SK-N-SH (cell line): ENCODE results near the gene NUDT14. TPM values are rescaled to one million over a fixed set of nuclear protein-coding genes. Genes with fewer than 3 reads are reported as not detected.

Source experiments
- CTCF ChIA-PET: fragments of 300-600, 350-600 bp; formaldehyde crosslinking; extraction: SDS; loops from one replicate; lab custom pipeline; 2021; lab: Yijun Ruan, JAX
- POLR2A ChIA-PET: fragments of 350-600 bp; sonication (Branson Sonifier 250); formaldehyde crosslinking; extraction: SDS; loops from one replicate; lab custom pipeline; 2020; ENCODE audit warnings: antibody characterized with exemption, inconsistent platforms; lab: Yijun Ruan, JAX
- DNase-seq: peaks from one replicate; pipeline ENCODE4 v3.0.0; 2012
- H2AFZ ChIP-seq: fragments of 200-600 bp; sonication (generic); 2 replicates; pipeline ENCODE4 v1.8.1; 2016; ENCODE audit warnings: antibody characterized with exemption, mild to moderate bottlenecking, low read depth
- H3F3A ChIP-seq: fragments of 200-600 bp; sonication (generic); replicated peaks from 2 replicates; pipeline ENCODE3; 2016; ENCODE audit warnings: antibody characterized with exemption, mild to moderate bottlenecking; ENCODE audit not compliant: insufficient read depth
- H3K27ac ChIP-seq, 2 experiments: fragments of 200-500 bp in 1 of 2; fragments of 200-600 bp in 1 of 2; sonication (Bioruptor generic) in 1 of 2; sonication (generic), shearing (Covaris generic) in 1 of 2; 2 replicates each; pipeline versions ENCODE4 v1.5.1 to v1.6.1; 2014 to 2016; ENCODE audit warnings: low read depth in 2 of 2, inconsistent platforms in 1 of 2, low read length in 1 of 2, mild to moderate bottlenecking in 1 of 2, mixed read lengths in 1 of 2
- H3K27me3 ChIP-seq: fragments of 200-600 bp; sonication (generic), shearing (Covaris generic); 2 replicates; pipeline ENCODE4 v1.6.1; 2016; ENCODE audit warnings: mixed run types; ENCODE audit not compliant: insufficient read depth
- H3K36me3 ChIP-seq, 2 experiments: fragments of 200-500 bp in 1 of 2; fragments of 200-600 bp in 1 of 2; sonication (Bioruptor generic) in 1 of 2; sonication (generic) in 1 of 2; replicated peaks in 1 of 2; 2 replicates each; pipeline versions ENCODE3 to v1.5.1; 2014 to 2016; ENCODE audit warnings: low read length in 1 of 2, mild to moderate bottlenecking in 1 of 2; ENCODE audit not compliant: insufficient read depth in 2 of 2, control insufficient read depth in 1 of 2
- H3K4me1 ChIP-seq, 2 experiments: fragments of 200-500 bp in 1 of 2; fragments of 200-600 bp in 1 of 2; sonication (Bioruptor generic) in 1 of 2; sonication (generic), shearing (Covaris generic) in 1 of 2; 2 replicates each; pipeline versions ENCODE4 v1.5.1 to v1.6.1; 2014 to 2016; ENCODE audit warnings: low read depth in 1 of 2, low read length in 1 of 2, mixed run types in 1 of 2; ENCODE audit not compliant: insufficient read depth in 2 of 2, control insufficient read depth in 1 of 2
- H3K4me2 ChIP-seq: fragments of 200-600 bp; sonication (generic), shearing (Covaris generic); 2 replicates; pipeline ENCODE4 v1.6.1; 2017; ENCODE audit warnings: mixed run types
- H3K4me3 ChIP-seq, 2 experiments: fragments of 200-500 bp in 1 of 2; fragments of 200-600 bp in 1 of 2; sonication (Bioruptor generic) in 1 of 2; sonication (generic), shearing (Covaris generic) in 1 of 2; 2 replicates each; pipeline versions ENCODE4 v1.5.1 to v1.8.1; 2014 to 2016; ENCODE audit warnings: low read depth in 2 of 2, inconsistent platforms in 1 of 2, low read length in 1 of 2, mild to moderate bottlenecking in 1 of 2, mixed read lengths in 1 of 2, moderate library complexity in 1 of 2
- H3K79me2 ChIP-seq: fragments of 200-600 bp; sonication (generic); 2 replicates; pipeline ENCODE4 v1.8.1; 2017; ENCODE audit warnings: mild to moderate bottlenecking; ENCODE audit not compliant: insufficient read depth
- H3K9ac ChIP-seq: fragments of 200-600 bp; sonication (generic); 2 replicates; pipeline ENCODE4 v1.6.1; 2017; ENCODE audit warnings: mixed run types
- H3K9me2 ChIP-seq: fragments of 200-600 bp; sonication (generic); 2 replicates; pipeline ENCODE4 v1.6.1; 2017; ENCODE audit warnings: mixed run types
- H3K9me3 ChIP-seq: fragments of 200-600 bp; sonication (generic); 2 replicates; pipeline ENCODE4 v1.6.1; 2017; ENCODE audit warnings: mixed run types, mild to moderate bottlenecking, moderate library complexity
- H4K20me1 ChIP-seq: fragments of 200-600 bp; sonication (generic); 2 replicates; pipeline ENCODE4 v1.6.1; 2017; ENCODE audit warnings: mild to moderate bottlenecking, mixed run types; ENCODE audit not compliant: insufficient read depth
- ELF1 ChIP-seq: IDR thresholded peaks from 2 replicates; pipeline ENCODE4 v1.4.0; 2012
- FOSL2 ChIP-seq: IDR thresholded peaks from 2 replicates; pipeline ENCODE4 v1.4.0; 2012; ENCODE audit warnings: low read depth, mild to moderate bottlenecking, moderate library complexity, borderline replicate concordance
- FOXJ3 ChIP-seq: sonication (generic); formaldehyde crosslinking; IDR thresholded peaks from 2 replicates; pipeline ENCODE4 v1.5.1; 2020; ENCODE audit warnings: mild to moderate bottlenecking, missing genetic modification reagents
- FOXM1 ChIP-seq: IDR thresholded peaks from 2 replicates; pipeline ENCODE4 v1.4.0; 2012; ENCODE audit warnings: low read depth, mild to moderate bottlenecking
- GABPA ChIP-seq: IDR thresholded peaks from 2 replicates; pipeline ENCODE4 v1.4.0; 2012; ENCODE audit warnings: low read depth, mild to moderate bottlenecking
- GATA2 ChIP-seq: sonication (generic); formaldehyde crosslinking; IDR thresholded peaks from 2 replicates; pipeline ENCODE4 v1.5.0; 2020; ENCODE audit warnings: mild to moderate bottlenecking, missing genetic modification reagents
- JUND ChIP-seq: IDR thresholded peaks from 2 replicates; pipeline ENCODE4 v1.4.0; 2012
- MAX ChIP-seq: IDR thresholded peaks from 2 replicates; pipeline ENCODE4 v1.4.0; 2012; ENCODE audit warnings: low read depth
- MEF2A ChIP-seq: IDR thresholded peaks from 2 replicates; pipeline ENCODE4 v1.4.0; 2012; ENCODE audit warnings: low read depth, borderline replicate concordance
- NFIC ChIP-seq: IDR thresholded peaks from 2 replicates; pipeline ENCODE4 v1.4.0; 2012; ENCODE audit warnings: borderline replicate concordance
- NRF1 ChIP-seq: IDR thresholded peaks from 2 replicates; pipeline ENCODE4 v1.6.1; 2012; ENCODE audit warnings: low read depth, mild to moderate bottlenecking, low read length
- PBX3 ChIP-seq: IDR thresholded peaks from 2 replicates; pipeline ENCODE4; 2012
- RAD21 ChIP-seq: IDR thresholded peaks from 2 replicates; pipeline ENCODE4 v1.6.1; 2012; ENCODE audit warnings: mild to moderate bottlenecking, low read length
- RCOR1 ChIP-seq: fragments of 150-350 bp; IDR thresholded peaks from 2 replicates; pipeline ENCODE4 v1.6.1; 2017; ENCODE audit warnings: antibody characterized with exemption, low read length
- REST ChIP-seq: IDR thresholded peaks from 2 replicates; pipeline ENCODE4 v1.6.1; 2012; ENCODE audit warnings: mild to moderate bottlenecking, low read depth, low read length, moderate library complexity
- SIN3A ChIP-seq: IDR thresholded peaks from 2 replicates; pipeline ENCODE4 v1.6.1; 2012; ENCODE audit warnings: low read depth, mild to moderate bottlenecking, low read length, moderate library complexity, borderline replicate concordance
- TAF1 ChIP-seq: IDR thresholded peaks from 2 replicates; pipeline ENCODE4 v1.6.1; 2012; ENCODE audit warnings: low read depth, mild to moderate bottlenecking, low read length, moderate library complexity, borderline replicate concordance
- TEAD4 ChIP-seq: IDR thresholded peaks from 2 replicates; pipeline ENCODE4 v1.4.0; 2012; ENCODE audit warnings: mild to moderate bottlenecking, borderline replicate concordance; ENCODE audit not compliant: insufficient read depth
- USF1 ChIP-seq: IDR thresholded peaks from 2 replicates; pipeline ENCODE4 v1.4.0; 2012; ENCODE audit warnings: low read depth, borderline replicate concordance
- USF2 ChIP-seq: fragments of 150-350 bp; IDR thresholded peaks from 2 replicates; pipeline ENCODE4 v1.6.1; 2017; ENCODE audit warnings: antibody characterized with exemption, low read length, low read depth, borderline replicate concordance
- WGBS: methylation state at CpG from one replicate; pipeline ENCODE4 v1.1.6; 2017; ENCODE audit warnings: low lambda C conversion rate; 5-methylcytosine and 5-hydroxymethylcytosine counted together
- polyA plus RNA-seq, 3 experiments: library from polyadenylated mRNA; depleted of rRNA; stranded (reverse); fragments of >200 nt; gene quantifications; 2 replicates each; pipeline ENCODE4 v1.2.3, GENCODE V29; 2012

The NUDT14 gene
- polyA plus RNA-seq, 1 of the 3 experiments (the other 2 are of a cell fraction): 18.4 TPM

- CTCF ChIA-PET: interaction anchor here (0.6 to 1.2 kb wide), 3 partner anchors 12 to 243 kb away, joined by 3 read pairs; no protein-coding TSS in a partner anchor
- no peaks in the 10 kb centered on the region for H4K20me1 ChIP-seq
- no peaks in the 10 kb centered on the region for H3F3A ChIP-seq
- POLR2A ChIA-PET: no interaction called here
- H3K4me3 ChIP-seq: no peak overlapping the region
- H3K27ac ChIP-seq: peak overlapping the region in 1 of 2 experiments; percentile 93; a peak in 1 of 4 replicates
- H3K4me2 ChIP-seq: no peak overlapping the region
- H3K9me3 ChIP-seq: no peaks in the 10 kb centered on the region
- H3K9ac ChIP-seq: no peak overlapping the region
- TF ChIP-seq RAD21: no peak
- no peak for TF ChIP-seq SIN3A
- TF ChIP-seq PBX3: no peak
- TF ChIP-seq RCOR1: no peak
- TF ChIP-seq ELF1: no peak
- TF ChIP-seq USF2: no peak
- TF ChIP-seq FOXJ3: no peak
- no peak for TF ChIP-seq NFIC
- no peak for TF ChIP-seq TAF1
- no peak for TF ChIP-seq NRF1
- no peak for TF ChIP-seq FOSL2
- TF ChIP-seq MAX: no peak
- no peak for TF ChIP-seq MEF2A
- no peak for TF ChIP-seq GABPA
- no peak for TF ChIP-seq TEAD4
- no peak for TF ChIP-seq JUND
- no peak for TF ChIP-seq GATA2 (CRISPR knock-in tag)
- H3K4me1 ChIP-seq: peaks cover 0 to 30% of the 10 kb centered on the region in 2 experiments; a peak in 1 of 4 replicates
- H2AFZ ChIP-seq: no peak overlapping the region
- H3K9me2 ChIP-seq: no peaks in the 10 kb centered on the region
- H3K36me3 ChIP-seq: peaks cover 0 to 33% of the 10 kb centered on the region in 2 experiments
- 95% methylated on average over 29 of the region's 29 CpGs for WGBS
- no peak for DNase-seq
- no peaks in the 10 kb centered on the region for H3K27me3 ChIP-seq
- H3K79me2 ChIP-seq: no peaks in the 10 kb centered on the region; the same call in 1 of the 2 replicates
Observed at GRCh38 chr14:105219043-105219612, 38.0 kb upstream of the NUDT14 start.

- DNase-seq: no peak
- Histone ChIP-seq H3K9ac (no peak overlapping the region), H3K27me3 (no peaks in the 10 kb centered on the region), H3K36me3 (peaks cover 0 to 33% of the 10 kb centered on the region in 2 experiments), H3K4me1 (peaks cover 0 to 35% of the 10 kb centered on the region in 2 experiments; a peak in 1 of 4 replicates), H3K4me3 (no peak overlapping the region), H2AFZ (no peak overlapping the region), H3F3A (no peaks in the 10 kb centered on the region), H3K79me2 (no peaks in the 10 kb centered on the region; the same call in 1 of the 2 replicates), H3K27ac (no peak overlapping the region; a peak in 1 of 4 replicates), H4K20me1 (no peaks in the 10 kb centered on the region), H3K9me3 (no peaks in the 10 kb centered on the region), H3K4me2 (no peak overlapping the region), H3K9me2 (no peaks in the 10 kb centered on the region)
- CTCF ChIA-PET: interaction anchor here (0.6 kb wide), 1 partner anchor 31 kb away, joined by 3 read pairs; no protein-coding TSS in a partner anchor
- 100% methylated on average over 10 of the region's 19 CpGs for WGBS
- POLR2A ChIA-PET: no interaction called here
- TF ChIP-seq TAF1 (no peak), MAX (no peak), JUND (no peak), USF1 (no peak), USF2 (no peak), GATA2 (CRISPR knock-in tag) (no peak), REST (no peak), FOXM1 (no peak)
Observed at GRCh38 chr14:105218611-105219010, 37.5 kb upstream of the NUDT14 start.
